Hair follicular keratinocyte (primary cell): ENCODE data around the gene MYO1H. TPM values are rescaled to one million over a fixed set of nuclear protein-coding genes. Genes with fewer than 3 reads are reported as not detected.

Experiments
- total RNA-seq: library from RNA; depleted of rRNA; stranded (reverse); fragments of >200 nt; gene quantifications from 2 replicates; pipeline ENCODE4 v1.2.3, GENCODE V29; 2015

The MYO1H gene, protein sequence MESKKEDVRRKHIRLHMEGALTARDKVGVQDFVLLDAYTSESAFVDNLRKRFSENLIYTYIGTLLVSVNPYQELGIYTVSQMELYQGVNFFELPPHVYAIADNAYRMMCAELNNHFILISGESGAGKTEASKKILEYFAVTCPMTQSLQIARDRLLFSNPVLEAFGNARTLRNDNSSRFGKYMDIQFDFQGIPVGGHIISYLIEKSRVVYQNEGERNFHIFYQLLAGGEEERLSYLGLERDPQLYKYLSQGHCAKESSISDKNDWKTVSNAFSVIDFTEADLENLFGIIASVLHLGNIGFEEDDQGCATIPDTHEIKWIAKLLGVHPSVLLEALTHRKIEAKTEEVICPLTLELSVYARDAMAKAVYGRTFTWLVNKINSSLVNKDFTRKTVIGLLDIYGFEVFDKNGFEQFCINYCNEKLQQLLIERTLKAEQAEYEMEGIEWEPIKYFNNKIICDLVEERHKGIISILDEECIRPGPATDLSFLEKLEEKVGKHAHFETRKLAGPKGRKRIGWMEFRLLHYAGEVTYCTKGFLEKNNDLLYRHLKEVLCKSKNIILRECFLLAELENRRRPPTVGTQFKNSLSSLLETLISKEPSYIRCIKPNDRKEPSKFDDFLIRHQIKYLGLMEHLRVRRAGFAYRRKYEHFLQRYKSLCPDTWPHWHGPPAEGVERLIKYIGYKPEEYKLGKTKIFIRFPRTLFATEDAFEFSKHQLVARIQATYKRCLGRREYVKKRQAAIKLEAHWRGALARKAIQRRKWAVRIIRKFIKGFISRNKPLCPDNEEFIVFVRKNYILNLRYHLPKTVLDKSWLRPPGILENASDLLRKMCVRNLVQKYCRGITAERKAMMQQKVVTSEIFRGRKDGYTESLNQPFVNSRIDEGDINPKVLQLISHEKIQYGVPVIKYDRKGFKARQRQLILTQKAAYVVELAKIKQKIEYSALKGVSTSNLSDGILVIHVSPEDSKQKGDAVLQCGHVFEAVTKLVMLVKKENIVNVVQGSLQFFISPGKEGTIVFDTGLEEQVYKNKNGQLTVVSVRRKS
- not detected in 2 replicates for total RNA-seq

DNA sequence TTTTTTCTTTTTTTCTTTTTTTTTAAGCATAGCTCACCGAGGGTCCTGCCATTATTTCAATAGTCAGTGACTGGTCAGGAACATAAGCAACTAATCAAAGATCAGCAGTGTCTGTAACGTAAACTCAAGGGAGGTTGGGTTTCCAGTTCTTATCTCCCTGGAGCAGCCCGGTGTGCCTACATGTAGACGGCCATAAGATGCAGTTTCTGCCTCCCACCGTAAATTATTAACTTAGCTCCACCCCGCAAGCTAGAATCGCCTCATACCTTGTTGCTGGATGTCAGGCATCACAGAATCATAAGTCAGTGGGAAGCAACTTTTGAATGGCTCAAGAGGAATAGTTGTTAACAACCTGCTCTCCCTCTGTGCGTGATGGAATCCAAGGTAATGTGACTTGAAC is at the start of gene MYO1H:
Gene MYO1H (plus strand): TSS at position 312 of the 400 bp plus-strand sequence. CDS start 61 bp downstream, at position 373.

DNA sequence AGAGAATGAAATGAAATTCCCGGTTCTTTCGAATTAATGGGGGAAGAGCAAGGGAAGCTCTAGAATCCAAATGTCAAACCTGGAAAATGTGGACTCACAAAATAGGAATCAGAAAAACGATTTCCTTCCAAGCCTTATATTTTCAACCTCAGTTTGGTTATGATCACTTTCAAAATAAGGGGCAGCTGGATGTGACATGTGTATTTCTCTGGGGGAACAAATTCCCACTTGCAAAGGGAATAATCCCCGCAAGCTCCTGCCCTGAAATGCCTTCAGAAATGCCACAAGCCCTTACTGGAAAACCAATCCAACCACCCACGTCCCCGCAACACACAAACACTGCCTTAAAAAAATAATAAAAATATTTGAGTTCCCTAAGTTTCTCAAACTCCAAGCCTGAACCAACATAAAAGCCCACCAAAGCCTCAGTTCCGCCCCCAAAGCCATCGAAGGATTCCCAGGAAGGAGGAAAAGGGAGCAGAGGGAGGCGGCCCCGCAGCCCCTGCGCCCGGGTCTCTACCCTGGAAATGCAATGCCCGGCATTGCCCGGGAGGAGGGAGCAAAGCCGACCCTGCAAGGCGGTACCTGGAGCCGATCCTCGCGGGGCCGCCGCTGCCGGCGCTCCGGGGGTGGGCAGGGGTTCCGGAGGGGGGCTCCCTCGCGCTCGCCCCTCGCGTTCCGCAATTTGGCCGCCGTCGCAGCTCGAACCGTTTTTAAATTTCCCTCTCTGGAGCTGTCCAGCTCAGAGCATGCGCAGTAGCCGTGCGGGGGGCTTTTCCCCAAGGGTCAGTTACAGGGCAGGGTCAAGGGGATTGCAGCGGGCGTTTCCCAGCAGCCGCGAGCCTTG is 38.9 kb upstream of the MYO1H start, which contains the start of gene FOXN4:
Gene FOXN4 (minus strand): TSS at position 751 of the 847 bp plus-strand sequence. CDS start 963 bp downstream, outside the sequence.

DNA sequence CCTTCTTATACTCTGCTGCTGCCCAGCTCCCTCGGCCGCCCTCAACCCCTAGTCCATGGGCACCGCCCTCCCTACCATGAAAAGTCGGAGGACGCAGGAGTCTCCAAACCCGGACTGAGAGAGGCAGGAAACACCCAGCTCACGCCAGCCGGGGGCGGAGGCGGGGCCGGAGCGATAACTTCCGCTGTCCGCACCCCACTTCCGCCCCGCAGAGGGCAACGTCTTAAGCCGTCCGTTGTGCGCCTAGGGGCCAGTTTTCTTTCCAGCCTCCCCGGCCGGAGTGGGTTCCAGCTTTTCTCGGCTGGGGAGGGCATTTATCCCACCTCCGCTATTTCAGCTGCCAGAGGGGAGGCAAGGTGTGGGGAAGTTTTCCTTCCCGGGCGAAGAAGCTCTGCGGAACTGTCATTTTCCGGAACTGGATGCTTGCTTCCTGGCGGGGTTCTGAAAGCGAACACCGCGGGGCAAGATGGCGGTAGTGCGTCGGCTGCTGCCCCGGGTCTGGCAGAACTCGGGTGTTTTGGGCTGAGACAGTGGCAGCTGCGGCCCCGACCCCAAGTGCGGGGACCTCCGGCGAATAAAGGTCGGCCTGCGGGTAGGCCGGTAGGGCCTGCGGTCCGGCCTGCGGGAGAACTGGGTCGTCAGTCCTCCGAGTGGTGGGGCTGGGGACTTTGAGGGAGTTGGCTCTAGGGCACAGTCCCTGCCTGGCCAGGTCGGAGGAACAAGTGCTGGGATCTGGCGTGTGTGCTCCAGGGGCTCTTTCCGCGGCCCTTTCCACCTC is 129.7 kb downstream of the MYO1H start, which contains the start of the genes KCTD10 and UBE3B:
Gene KCTD10 (minus strand): TSS at position 116 of the 778 bp plus-strand sequence. CDS start 38 bp downstream, at position 78.
Gene UBE3B (plus strand): TSS at position 450 of the 778 bp plus-strand sequence. CDS start 5,918 bp downstream, outside the sequence.

Other genes starting within 250 kb of the MYO1H start
- gene ACACB, start 231.3 kb upstream of the MYO1H start, total RNA-seq = 0.55 and 1.0 TPM in 2 replicates
- not detected in 2 replicates for gene FOXN4, start 38.6 kb upstream of the MYO1H start, total RNA-seq
- 30.1 and 35.2 TPM in 2 replicates for gene KCTD10, start 129.4 kb downstream of the MYO1H start, total RNA-seq
- 26.9 and 51.9 TPM in 2 replicates for gene UBE3B, start 129.7 kb downstream of the MYO1H start, total RNA-seq
- gene MMAB, start 225.6 kb downstream of the MYO1H start, total RNA-seq = 77.7 and 78.1 TPM in 2 replicates
- 47.9 and 61.4 TPM in 2 replicates for gene MVK, start 225.9 kb downstream of the MYO1H start, total RNA-seq